AG08396 (cell line): Measurements from ENCODE around the gene RAD17.
"Not testable (repeated sequence)": the region's sequence is repeated elsewhere in the genome, so short reads cannot be mapped to it uniquely, and the experiment has no call there.

Source experiments
- DNase-seq: peaks from one replicate; pipeline ENCODE4 v3.0.0; 2012; ENCODE audit warnings: low spot score, mixed read lengths

RAD17 gene

GRCh38 chr5:69374911-69375446 is 5.4 kb downstream of the RAD17 start:
- DNase-seq, result no peak

- no peak for DNase-seq
Observed at GRCh38 chr5:69378376-69378775, 8.8 kb downstream of the RAD17 start.

GRCh38 chr5:69404659-69405330 is 35.2 kb downstream of the RAD17 start:
- no peak for DNase-seq

- peak; percentile 79 for DNase-seq
Observed at GRCh38 chr5:69414885-69415583, 45.4 kb downstream of the RAD17 start, which contains the start of gene MARVELD2. MARVELD2 (plus strand) TSS chr5:69415116; CDS start chr5:69419386, 4,270 bp downstream.

GRCh38 chr5:69415584-69415958 is 46.0 kb downstream of the RAD17 start:
- DNase-seq, result no peak

GRCh38 chr5:69416180-69416579 is 46.6 kb downstream of the RAD17 start:
- no peak for DNase-seq

GRCh38 chr5:69416699-69417098 is 47.1 kb downstream of the RAD17 start:
- no peak for DNase-seq

- no peak for DNase-seq
Observed at GRCh38 chr5:69418554-69418953, 48.9 kb downstream of the RAD17 start.

- no peak for DNase-seq
Observed at GRCh38 chr5:69431424-69432303, 62.0 kb downstream of the RAD17 start.

- no peak for DNase-seq
Observed at GRCh38 chr5:69432412-69433206, 63.0 kb downstream of the RAD17 start.

GRCh38 chr5:69435276-69435884 is 65.8 kb downstream of the RAD17 start:
- not testable (repeated sequence) for DNase-seq

- DNase-seq, result no peak
Observed at GRCh38 chr5:69444127-69444754, 74.6 kb downstream of the RAD17 start.

GRCh38 chr5:69449511-69449910 is 79.9 kb downstream of the RAD17 start:
- no peak for DNase-seq

GRCh38 chr5:69450116-69450515 is 80.5 kb downstream of the RAD17 start:
- peak; percentile 63 for DNase-seq

- not testable (repeated sequence) for DNase-seq
Observed at GRCh38 chr5:69450527-69450926, 80.9 kb downstream of the RAD17 start.

GRCh38 chr5:69451941-69452647 is 82.5 kb downstream of the RAD17 start:
- no peak for DNase-seq

- DNase-seq, result not testable (repeated sequence)
Observed at GRCh38 chr5:69453487-69453886, 83.9 kb downstream of the RAD17 start.

- DNase-seq, result no peak
Observed at GRCh38 chr5:69454460-69455249, 85.0 kb downstream of the RAD17 start.

- DNase-seq, result not testable (repeated sequence)
Observed at GRCh38 chr5:69455428-69455988, 85.9 kb downstream of the RAD17 start.
